Measurements from ENCODE around the gene SKAP1. TPM values are rescaled to one million over a fixed set of nuclear protein-coding genes. Genes with fewer than 3 reads are reported as not detected.
A peak's percentile ranks its signal among the peaks of the same experiment; 100 is the strongest.

Gene SKAP1
- total RNA-seq, 1 donor from 2014 or later: not detected

DNA sequence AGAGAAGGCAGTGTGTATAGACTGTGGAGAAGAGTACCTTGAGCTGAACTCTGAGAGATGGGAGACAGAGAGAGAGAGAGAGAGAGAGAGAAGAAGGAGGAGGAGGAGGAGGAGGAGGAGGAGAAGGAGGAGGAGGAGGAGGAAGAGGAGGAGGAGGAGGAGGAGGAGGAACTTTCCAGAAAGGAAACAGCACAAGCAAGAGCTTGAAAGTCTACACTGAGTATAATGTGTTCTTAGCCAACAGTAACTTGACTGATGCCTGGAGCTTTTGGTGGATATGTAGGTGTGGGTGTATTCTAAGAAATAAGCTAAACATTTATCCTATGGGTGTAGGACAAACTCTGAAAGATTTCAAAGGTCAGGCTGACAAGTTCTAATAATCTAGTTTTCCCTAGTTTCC lies 206.1 kb downstream of the SKAP1 start:
- Histone ChIP-seq H3K4me3 (ENCODE audit: low read depth, low read length) (no peak overlapping the region), H3K27me3 (ENCODE audit: control insufficient read depth, insufficient read depth, low read length) (no peaks in the 10 kb centered on the region), H3K36me3 (ENCODE audit: control insufficient read depth, insufficient read depth, low read length) (no peaks in the 10 kb centered on the region)
- FAIRE-seq (no peak), DNase-seq (ENCODE audit: low read depth) (no peak)
- TF ChIP-seq, protein P1, sequence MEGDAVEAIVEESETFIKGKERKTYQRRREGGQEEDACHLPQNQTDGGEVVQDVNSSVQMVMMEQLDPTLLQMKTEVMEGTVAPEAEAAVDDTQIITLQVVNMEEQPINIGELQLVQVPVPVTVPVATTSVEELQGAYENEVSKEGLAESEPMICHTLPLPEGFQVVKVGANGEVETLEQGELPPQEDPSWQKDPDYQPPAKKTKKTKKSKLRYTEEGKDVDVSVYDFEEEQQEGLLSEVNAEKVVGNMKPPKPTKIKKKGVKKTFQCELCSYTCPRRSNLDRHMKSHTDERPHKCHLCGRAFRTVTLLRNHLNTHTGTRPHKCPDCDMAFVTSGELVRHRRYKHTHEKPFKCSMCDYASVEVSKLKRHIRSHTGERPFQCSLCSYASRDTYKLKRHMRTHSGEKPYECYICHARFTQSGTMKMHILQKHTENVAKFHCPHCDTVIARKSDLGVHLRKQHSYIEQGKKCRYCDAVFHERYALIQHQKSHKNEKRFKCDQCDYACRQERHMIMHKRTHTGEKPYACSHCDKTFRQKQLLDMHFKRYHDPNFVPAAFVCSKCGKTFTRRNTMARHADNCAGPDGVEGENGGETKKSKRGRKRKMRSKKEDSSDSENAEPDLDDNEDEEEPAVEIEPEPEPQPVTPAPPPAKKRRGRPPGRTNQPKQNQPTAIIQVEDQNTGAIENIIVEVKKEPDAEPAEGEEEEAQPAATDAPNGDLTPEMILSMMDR (IDR thresholded peaks at IDR 0.05; ENCODE audit: insufficient read depth, low read length, severe bottlenecking): no peak

DNA sequence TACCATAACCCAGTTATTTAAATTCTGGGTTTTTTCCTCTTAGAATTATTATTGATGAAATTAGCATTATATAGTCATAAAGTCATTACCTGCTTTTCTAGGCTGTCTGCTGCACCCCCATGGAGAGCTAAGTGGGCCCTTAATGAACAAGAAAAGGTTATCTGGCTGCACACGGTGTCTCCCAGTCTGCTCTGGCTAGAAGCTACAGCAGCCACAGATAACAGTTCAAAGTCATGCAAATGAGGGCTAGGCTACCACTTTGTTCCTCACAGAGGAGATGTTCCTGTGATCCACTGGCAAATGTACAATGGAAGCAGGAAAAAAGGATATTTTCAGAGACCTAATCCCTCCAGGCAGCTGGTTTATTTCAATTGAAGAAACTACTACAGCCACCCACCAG lies 210.4 kb downstream of the SKAP1 start:
- Histone ChIP-seq H3K36me3 (ENCODE audit: control insufficient read depth, insufficient read depth, low read length) (no peaks in the 10 kb centered on the region), H3K4me3 (ENCODE audit: low read depth, low read length) (no peak overlapping the region), H3K27me3 (ENCODE audit: control insufficient read depth, insufficient read depth, low read length) (peaks cover 1% of the 10 kb centered on the region)
- no peak for FAIRE-seq
- TF ChIP-seq, protein P1 (IDR thresholded peaks at IDR 0.05; ENCODE audit: insufficient read depth, low read length, severe bottlenecking): no peak
- no peak for DNase-seq (ENCODE audit: low read depth)

DNA sequence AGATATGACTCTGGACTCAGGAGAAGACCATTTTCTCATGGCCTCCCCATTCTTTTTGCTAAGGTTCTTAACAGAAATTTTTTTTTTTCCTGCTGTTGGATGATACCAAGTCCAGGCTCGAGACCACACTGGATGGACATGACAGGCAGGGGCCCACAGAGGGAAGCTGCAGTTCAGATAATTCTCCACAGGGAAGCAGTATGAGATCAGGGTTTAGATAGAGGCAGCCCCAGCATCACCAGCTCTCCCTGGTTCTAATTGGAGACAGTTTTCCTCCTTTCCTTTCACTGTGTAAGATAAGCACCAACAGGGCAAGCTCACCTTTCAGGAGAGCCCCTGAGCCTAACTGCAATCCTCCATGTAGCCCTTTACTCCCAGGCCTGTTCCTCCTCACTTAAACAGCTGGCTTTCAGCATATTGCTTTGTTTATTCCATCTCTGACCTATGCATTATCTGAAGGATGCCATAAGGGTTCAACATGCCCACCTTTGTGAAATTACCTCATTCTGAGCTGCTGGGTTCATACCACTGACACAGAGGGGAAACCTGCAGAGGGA lies 214.4 kb downstream of the SKAP1 start:
- DNase-seq (ENCODE audit: low read depth) (peak; percentile 29), FAIRE-seq (no peak)
- TF ChIP-seq, protein P1 (IDR thresholded peaks at IDR 0.05; ENCODE audit: insufficient read depth, low read length, severe bottlenecking): peak; percentile 64
- peaks cover 3% of the 10 kb centered on the region for H3K27me3 ChIP-seq (ENCODE audit: control insufficient read depth, insufficient read depth, low read length)
- no peaks in the 10 kb centered on the region for H3K36me3 ChIP-seq (ENCODE audit: control insufficient read depth, insufficient read depth, low read length)
- H3K4me3 ChIP-seq (ENCODE audit: low read depth, low read length): no peak overlapping the region

DNA sequence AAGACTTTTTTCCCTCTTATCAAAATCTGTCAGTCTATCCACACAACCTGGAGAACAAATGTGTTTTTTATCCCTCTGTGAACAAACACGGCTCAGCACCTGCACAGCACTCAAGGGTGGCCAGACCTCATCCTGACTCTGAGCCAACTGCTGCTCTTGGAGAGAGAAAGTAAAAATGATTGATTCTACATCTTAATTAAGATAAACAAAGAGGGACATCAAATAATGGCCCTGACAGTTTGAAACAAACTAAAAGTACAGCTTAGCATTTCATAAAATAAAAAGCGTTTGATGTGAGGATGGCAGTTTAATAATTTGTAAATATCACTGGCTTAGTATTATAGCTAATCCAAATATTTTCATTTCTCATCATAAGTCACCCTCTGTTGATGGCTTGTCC lies 216.2 kb downstream of the SKAP1 start:
- peaks cover 6% of the 10 kb centered on the region for H3K27me3 ChIP-seq (ENCODE audit: control insufficient read depth, insufficient read depth, low read length)
- TF ChIP-seq, protein P1 (IDR thresholded peaks at IDR 0.05; ENCODE audit: insufficient read depth, low read length, severe bottlenecking): no peak
- FAIRE-seq (no peak), DNase-seq (ENCODE audit: low read depth) (no peak)
- no peak overlapping the region for H3K4me3 ChIP-seq (ENCODE audit: low read depth, low read length)
- H3K36me3 ChIP-seq (ENCODE audit: control insufficient read depth, insufficient read depth, low read length): no peaks in the 10 kb centered on the region

DNA sequence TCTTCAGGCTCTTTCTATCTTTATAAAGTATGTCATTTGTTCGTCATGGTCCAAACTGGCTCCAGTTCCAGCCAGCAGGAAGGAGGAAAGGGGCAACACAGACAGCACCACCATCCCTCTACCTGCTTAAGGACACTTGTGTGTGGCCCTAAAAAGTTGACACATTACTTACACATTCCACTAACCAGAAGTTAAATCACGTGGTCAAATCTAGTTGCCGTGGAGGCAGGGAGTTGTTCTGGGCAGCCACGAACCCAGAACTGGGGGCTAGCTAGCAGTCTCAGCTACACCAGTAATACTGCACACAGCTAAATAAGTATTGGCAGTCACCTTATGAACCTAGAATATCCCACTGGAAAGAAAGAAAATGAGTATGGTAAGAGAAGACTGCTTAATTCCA lies 218.2 kb downstream of the SKAP1 start:
- Histone ChIP-seq H3K36me3 (ENCODE audit: control insufficient read depth, insufficient read depth, low read length) (no peaks in the 10 kb centered on the region), H3K27me3 (ENCODE audit: control insufficient read depth, insufficient read depth, low read length) (peaks cover 5% of the 10 kb centered on the region)
- no peak for FAIRE-seq

More for the DNA sequence above, 218.2 kb downstream of the SKAP1 start:
- TF ChIP-seq, protein P1 (IDR thresholded peaks at IDR 0.05; ENCODE audit: insufficient read depth, low read length, severe bottlenecking): no peak
- no peak for DNase-seq (ENCODE audit: low read depth)
- no peak overlapping the region for H3K4me3 ChIP-seq (ENCODE audit: low read depth, low read length)

Data from bronchial epithelial cell (primary cell).